CD4-positive, alpha-beta memory T cell (primary cell): ENCODE results near the gene CSNK1G1. TPM values are rescaled to one million over a fixed set of nuclear protein-coding genes. Genes with fewer than 3 reads are reported as not detected.
"Not testable (repeated sequence)": the region's sequence is repeated elsewhere in the genome, so short reads cannot be mapped to it uniquely, and the experiment has no call there.

Experiments
- CTCF ChIA-PET: fragments of 350-600 bp; sonication (Branson Sonifier 250); formaldehyde crosslinking; loops from one replicate; lab custom pipeline; 2021; ENCODE audit warnings: inconsistent platforms; ENCODE audit not compliant: partially characterized antibody; lab: Charles Lee
- POLR2A ChIA-PET: fragments of 350-600 bp; sonication (Branson Sonifier 250); formaldehyde crosslinking; loops from one replicate; lab custom pipeline; 2021; ENCODE audit not compliant: partially characterized antibody; lab: Charles Lee
- DNase-seq, 5 donors: peaks; one replicate each; pipeline versions ENCODE4 v3.0.0 to v3.0.0-alpha.2; 2020 to 2022; ENCODE audit warnings: mixed read lengths in 1 of 5
- H3K27ac ChIP-seq: one replicate; pipeline ENCODE4 v1.7.0; 2013; ENCODE audit warnings: low read depth, low read length
- H3K27me3 ChIP-seq: 2 replicates; pipeline ENCODE4 v1.7.0; 2013; ENCODE audit warnings: mild to moderate bottlenecking, low read length, moderate library complexity; ENCODE audit not compliant: insufficient read depth
- H3K36me3 ChIP-seq: 2 replicates; pipeline ENCODE4 v1.7.0; 2013; ENCODE audit warnings: mild to moderate bottlenecking, low read length, moderate library complexity; ENCODE audit not compliant: insufficient read depth
- H3K4me1 ChIP-seq: 2 replicates; pipeline ENCODE4 v1.7.0; 2013; ENCODE audit warnings: mild to moderate bottlenecking, low read length, moderate library complexity; ENCODE audit not compliant: insufficient read depth
- H3K4me3 ChIP-seq, 2 donors: one replicate each; pipeline ENCODE4 v1.7.0; 2013; ENCODE audit warnings: low read length in 2 of 2, mild to moderate bottlenecking in 1 of 2
- H3K9me3 ChIP-seq, 2 donors: one replicate each; pipeline ENCODE4 v1.7.0; 2013; ENCODE audit warnings: low read length in 2 of 2, control low read depth in 1 of 2; ENCODE audit not compliant: control insufficient read depth in 1 of 2
- H3K27ac Mint-ChIP-seq, 7 donors: one replicate each; pipeline ENCODE4 v1.8.0; 2020 to 2021; ENCODE audit warnings: mixed read lengths in 7 of 7, mild to moderate bottlenecking in 6 of 7, inconsistent platforms in 3 of 7, moderate library complexity in 3 of 7
- H3K27me3 Mint-ChIP-seq, 2 donors: one replicate each; pipeline ENCODE4 v1.8.0; 2020 to 2021; ENCODE audit warnings: mixed read lengths in 2 of 2
- H3K36me3 Mint-ChIP-seq, 2 donors: one replicate each; pipeline ENCODE4 v1.8.0; 2020 to 2021; ENCODE audit warnings: mixed read lengths in 2 of 2, inconsistent platforms in 1 of 2, mild to moderate bottlenecking in 1 of 2
- H3K4me1 Mint-ChIP-seq, 4 donors: one replicate each; pipeline ENCODE4 v1.8.0; 2020 to 2021; ENCODE audit warnings: mixed read lengths in 4 of 4, mild to moderate bottlenecking in 1 of 4
- H3K4me3 Mint-ChIP-seq, 8 donors: one replicate each; pipeline ENCODE4 v1.8.0; 2020 to 2021; ENCODE audit warnings: mixed read lengths in 8 of 8, mild to moderate bottlenecking in 7 of 8, moderate library complexity in 6 of 8, inconsistent platforms in 3 of 8
- H3K9me3 Mint-ChIP-seq, 8 donors: one replicate each; pipeline ENCODE4 v1.8.0; 2020 to 2021; ENCODE audit warnings: mixed read lengths in 8 of 8, mild to moderate bottlenecking in 5 of 8, inconsistent platforms in 3 of 8, moderate library complexity in 1 of 8
- intact Hi-C: fragments of 100-400 bp; cut with micrococcal nuclease; formaldehyde crosslinking; loops from one replicate; pipeline ENCODE4 v1.15.1; 2023
- polyA plus RNA-seq, 2 donors: library from polyadenylated mRNA; unstranded; fragments of 300-500 nt; fragmentation: Illumina TruSeq; gene quantifications; one replicate each; pipeline ENCODE4 v1.2.3, GENCODE V29; 2021
- total RNA-seq, 2 experiments: library from RNA; stranded (reverse); gene quantifications; one replicate each; pipeline ENCODE4 v1.2.3, GENCODE V29; 2021

The CSNK1G1 gene
- total and polyA plus RNA-seq, 4 experiments from 2014 or later: 6.2 to 27.7 (median 24.1) TPM

- no peaks in the 10 kb centered on the region for H3K9me3 Mint-ChIP-seq
- no peak overlapping the region for H3K4me3 ChIP-seq
- H3K4me3 Mint-ChIP-seq: no peak overlapping the region
- H3K4me1 ChIP-seq: no peaks in the 10 kb centered on the region
- peaks cover 47 to 83% of the 10 kb centered on the region in 2 donors for H3K36me3 Mint-ChIP-seq
- ChIA-PET POLR2A (no interaction called here), CTCF (interaction anchor here (1.2 to 1.6 kb wide), 3 partner anchors 18 to 723 kb away, joined by 3 to 4 read pairs (median 4); no protein-coding TSS in a partner anchor)
- H3K4me1 Mint-ChIP-seq: no peaks in the 10 kb centered on the region
- no peaks in the 10 kb centered on the region for H3K27me3 Mint-ChIP-seq
- H3K9me3 ChIP-seq: no peaks in the 10 kb centered on the region
- intact Hi-C loops: no loop called here
- no peak overlapping the region for H3K27ac ChIP-seq
- peaks cover 84% of the 10 kb centered on the region for H3K36me3 ChIP-seq
- DNase-seq: no peak
- H3K27me3 ChIP-seq: no peaks in the 10 kb centered on the region
- peak overlapping the region in 1 of 7 donors; percentile 1 for H3K27ac Mint-ChIP-seq
These were observed 230.0 kb downstream of the CSNK1G1 start for GRCh38 chr15:64125978-64126377.

GRCh38 chr15:64122936-64123351 is 233.0 kb downstream of the CSNK1G1 start:
- H3K9me3 ChIP-seq: no peaks in the 10 kb centered on the region
- Mint-ChIP-seq H3K9me3 (no peaks in the 10 kb centered on the region), H3K27ac (no peak overlapping the region), H3K4me3 (no peak overlapping the region), H3K4me1 (no peaks in the 10 kb centered on the region), H3K36me3 (peaks cover 49 to 85% of the 10 kb centered on the region in 2 donors), H3K27me3 (no peaks in the 10 kb centered on the region)
- ChIA-PET CTCF (interaction anchor here (1.0 kb wide), 1 partner anchor 31 kb away, joined by 3 read pairs; no protein-coding TSS in a partner anchor), POLR2A (no interaction called here)
- no peaks in the 10 kb centered on the region for H3K27me3 ChIP-seq
- peaks cover 86% of the 10 kb centered on the region for H3K36me3 ChIP-seq
- intact Hi-C loops: no loop called here
- H3K4me3 ChIP-seq: no peak overlapping the region
- H3K4me1 ChIP-seq: no peaks in the 10 kb centered on the region
- no peak overlapping the region for H3K27ac ChIP-seq
- DNase-seq: no peak

DNA sequence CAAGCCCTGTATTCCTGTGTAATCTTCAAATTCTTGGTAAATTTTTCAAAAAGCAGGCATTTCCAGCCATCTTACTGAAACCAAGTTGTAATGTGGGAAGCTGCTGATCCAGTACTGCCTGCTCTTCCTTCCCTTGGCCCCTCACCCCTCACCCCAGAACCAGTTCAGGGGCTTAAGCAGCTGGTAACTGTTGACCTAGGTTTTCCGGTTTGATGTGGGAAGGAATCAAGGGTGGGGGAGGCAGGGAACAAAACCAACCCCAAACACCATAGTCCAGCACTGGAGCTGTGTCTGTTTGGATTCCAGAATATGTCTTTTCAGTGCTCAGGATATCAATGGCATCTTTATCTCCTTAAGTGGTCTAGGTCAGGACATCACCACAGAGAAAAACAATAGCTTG is 233.5 kb downstream of the CSNK1G1 start:
- H3K27ac Mint-ChIP-seq: peak overlapping the region in 1 of 7 donors; percentile 53
- Histone ChIP-seq H3K36me3 (peaks cover 84% of the 10 kb centered on the region), H3K4me1 (no peaks in the 10 kb centered on the region), H3K27ac (no peak overlapping the region), H3K9me3 (no peaks in the 10 kb centered on the region), H3K4me3 (no peak overlapping the region), H3K27me3 (no peaks in the 10 kb centered on the region)
- no peak overlapping the region for H3K4me3 Mint-ChIP-seq
- no peaks in the 10 kb centered on the region for H3K9me3 Mint-ChIP-seq
- no peaks in the 10 kb centered on the region for H3K4me1 Mint-ChIP-seq
- peaks cover 47 to 83% of the 10 kb centered on the region in 2 donors for H3K36me3 Mint-ChIP-seq
- intact Hi-C loops: no loop called here
- DNase-seq: no peak
- no peaks in the 10 kb centered on the region for H3K27me3 Mint-ChIP-seq
- POLR2A ChIA-PET: no interaction called here
- CTCF ChIA-PET: no interaction called here

DNA sequence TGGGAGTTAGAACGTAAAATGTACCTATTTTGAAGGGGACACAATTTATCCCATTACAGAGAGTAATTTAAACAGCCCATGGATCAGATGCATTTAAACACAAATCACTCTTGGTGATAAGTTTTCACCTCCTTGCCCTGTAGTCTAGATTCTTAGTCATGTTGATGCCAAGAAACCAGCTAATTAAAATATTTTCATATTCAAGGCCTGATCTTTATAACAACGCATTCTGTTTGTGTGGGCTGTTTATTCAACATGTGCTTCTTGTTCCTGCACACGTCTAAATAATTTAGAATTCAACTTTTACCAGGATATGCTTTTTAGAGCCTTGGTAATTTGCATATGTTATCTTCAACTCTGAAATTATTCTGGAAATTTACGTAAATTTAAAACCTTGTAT is 234.4 kb downstream of the CSNK1G1 start:
- ChIA-PET CTCF (no interaction called here), POLR2A (interaction anchor here (0.6 kb wide), 1 partner anchor 21 kb away, joined by 3 read pairs; no protein-coding TSS in a partner anchor)
- Mint-ChIP-seq H3K9me3 (no peaks in the 10 kb centered on the region), H3K4me1 (no peaks in the 10 kb centered on the region), H3K27me3 (no peaks in the 10 kb centered on the region), H3K27ac (no peak overlapping the region), H3K4me3 (no peak overlapping the region), H3K36me3 (peaks cover 48 to 77% of the 10 kb centered on the region in 2 donors)
- Histone ChIP-seq H3K4me3 (no peak overlapping the region), H3K4me1 (no peaks in the 10 kb centered on the region), H3K36me3 (peaks cover 80% of the 10 kb centered on the region), H3K27ac (no peak overlapping the region), H3K27me3 (no peaks in the 10 kb centered on the region), H3K9me3 (no peaks in the 10 kb centered on the region)
- intact Hi-C loops: no loop called here
- DNase-seq: no peak

GRCh38 chr15:64120322-64120721 is 235.7 kb downstream of the CSNK1G1 start:
- H3K27ac ChIP-seq, H3K9me3 ChIP-seq, H3K27me3 Mint-ChIP-seq, H3K4me1 Mint-ChIP-seq, DNase-seq, H3K27me3 ChIP-seq, POLR2A ChIA-PET, H3K4me3 Mint-ChIP-seq, H3K4me1 ChIP-seq, H3K4me3 ChIP-seq, H3K27ac Mint-ChIP-seq, intact Hi-C loops, H3K9me3 Mint-ChIP-seq: not testable (repeated sequence)
- H3K36me3 ChIP-seq: peaks cover 81% of the 10 kb centered on the region
- CTCF ChIA-PET: interaction anchor here (0.7 to 1.6 kb wide), 3 partner anchors 34 to 612 kb away, joined by 3 to 5 read pairs (median 3); no protein-coding TSS in a partner anchor
- H3K36me3 Mint-ChIP-seq: peaks cover 49 to 78% of the 10 kb centered on the region in 2 donors

GRCh38 chr15:64117759-64118487 is 238.1 kb downstream of the CSNK1G1 start:
- POLR2A ChIA-PET: no interaction called here
- no peaks in the 10 kb centered on the region for H3K9me3 ChIP-seq
- no peak overlapping the region for H3K4me3 Mint-ChIP-seq
- H3K4me1 Mint-ChIP-seq: peaks cover 0 to 1% (median under 1%) of the 10 kb centered on the region in 4 donors
- no peaks in the 10 kb centered on the region for H3K4me1 ChIP-seq
- H3K27ac ChIP-seq: no peak overlapping the region
- H3K27ac Mint-ChIP-seq: peak overlapping the region in 1 of 7 donors; percentile 55
- no peaks in the 10 kb centered on the region for H3K27me3 ChIP-seq
- CTCF ChIA-PET: no interaction called here
- intact Hi-C loops: no loop called here
- H3K36me3 ChIP-seq: peaks cover 83% of the 10 kb centered on the region
- no peak overlapping the region for H3K4me3 ChIP-seq
- no peaks in the 10 kb centered on the region for H3K27me3 Mint-ChIP-seq
- no peak for DNase-seq
- peaks cover 54 to 77% of the 10 kb centered on the region in 2 donors for H3K36me3 Mint-ChIP-seq
- H3K9me3 Mint-ChIP-seq: no peaks in the 10 kb centered on the region
